ENCODE results near the gene TMEM220.

TMEM220 gene

DNA sequence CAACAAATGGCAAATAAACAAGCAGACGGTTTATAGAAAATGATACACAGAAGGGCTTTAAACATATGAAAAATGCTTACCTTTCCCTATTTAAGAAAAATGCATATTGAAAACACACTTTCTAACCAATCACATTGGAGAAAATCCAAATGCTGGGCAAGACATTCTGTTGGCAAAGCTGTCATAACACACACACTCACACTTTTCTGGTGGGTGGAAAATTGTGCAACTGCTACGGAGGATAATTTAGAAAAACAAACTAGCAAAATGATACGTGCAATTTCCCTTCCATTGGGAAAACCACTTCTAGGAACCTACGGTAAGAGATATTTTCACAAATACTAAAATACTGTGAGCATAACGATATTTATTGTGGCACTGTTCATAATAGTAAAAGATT lies 62.9 kb downstream of the TMEM220 start:
- no peak for DNase-seq
- Histone ChIP-seq H3K36me3 (replicated peaks) (no peaks in the 10 kb centered on the region), H3K27me3 (replicated peaks) (no peaks in the 10 kb centered on the region), H3K4me3 (ENCODE audit: low read depth, low read length) (no peak overlapping the region), H3K27ac (no peak overlapping the region)
- TF ChIP-seq, protein P1, sequence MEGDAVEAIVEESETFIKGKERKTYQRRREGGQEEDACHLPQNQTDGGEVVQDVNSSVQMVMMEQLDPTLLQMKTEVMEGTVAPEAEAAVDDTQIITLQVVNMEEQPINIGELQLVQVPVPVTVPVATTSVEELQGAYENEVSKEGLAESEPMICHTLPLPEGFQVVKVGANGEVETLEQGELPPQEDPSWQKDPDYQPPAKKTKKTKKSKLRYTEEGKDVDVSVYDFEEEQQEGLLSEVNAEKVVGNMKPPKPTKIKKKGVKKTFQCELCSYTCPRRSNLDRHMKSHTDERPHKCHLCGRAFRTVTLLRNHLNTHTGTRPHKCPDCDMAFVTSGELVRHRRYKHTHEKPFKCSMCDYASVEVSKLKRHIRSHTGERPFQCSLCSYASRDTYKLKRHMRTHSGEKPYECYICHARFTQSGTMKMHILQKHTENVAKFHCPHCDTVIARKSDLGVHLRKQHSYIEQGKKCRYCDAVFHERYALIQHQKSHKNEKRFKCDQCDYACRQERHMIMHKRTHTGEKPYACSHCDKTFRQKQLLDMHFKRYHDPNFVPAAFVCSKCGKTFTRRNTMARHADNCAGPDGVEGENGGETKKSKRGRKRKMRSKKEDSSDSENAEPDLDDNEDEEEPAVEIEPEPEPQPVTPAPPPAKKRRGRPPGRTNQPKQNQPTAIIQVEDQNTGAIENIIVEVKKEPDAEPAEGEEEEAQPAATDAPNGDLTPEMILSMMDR (IDR thresholded peaks at IDR 0.05; ENCODE audit: low read depth, low read length, missing control alignments), result no peak
- in situ Hi-C loops (cut with HindIII; ENCODE audit: low pct_ligation_motif_present, low sequenced_read_pairs), result no loop called here

DNA sequence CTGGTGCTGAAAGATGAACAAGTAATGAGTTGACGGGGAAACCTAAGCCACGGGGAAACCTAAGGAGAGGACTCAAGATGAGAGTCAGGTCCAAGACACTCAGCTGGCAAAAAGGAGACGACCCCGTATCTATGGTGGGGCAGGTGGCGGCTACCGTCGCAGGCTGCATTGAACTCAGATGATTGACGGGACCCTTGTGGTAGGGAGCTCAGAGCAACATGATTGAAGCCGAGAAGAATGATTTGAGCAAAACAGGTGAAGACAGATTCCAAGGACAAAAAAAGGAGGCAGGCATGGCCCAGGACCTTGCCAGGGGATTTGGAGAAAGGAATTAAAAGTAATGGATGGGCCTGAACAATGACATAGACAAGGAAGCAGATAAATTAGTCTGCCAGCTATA lies 65.3 kb downstream of the TMEM220 start:
- no peak for DNase-seq
- in situ Hi-C loops (cut with HindIII; ENCODE audit: low pct_ligation_motif_present, low sequenced_read_pairs), result no loop called here
- TF ChIP-seq, protein P1 (IDR thresholded peaks at IDR 0.05; ENCODE audit: low read depth, low read length, missing control alignments), result no peak
- H3K36me3 ChIP-seq (replicated peaks), result no peaks in the 10 kb centered on the region
- no peak overlapping the region for H3K27ac ChIP-seq
- no peaks in the 10 kb centered on the region for H3K27me3 ChIP-seq (replicated peaks)
- H3K4me3 ChIP-seq (ENCODE audit: low read depth, low read length), result no peak overlapping the region
